Heart right ventricle (tissue), 16 donors: ENCODE data around the gene OR52E1. TPM values are rescaled to one million over a fixed set of nuclear protein-coding genes. Genes with fewer than 3 reads are reported as not detected.

Experiments
- ATAC-seq, 8 donors: fragments of 200-7000 bp; cut with Tn5 transposase; one replicate each; pipeline ENCODE4 v1.9.1; 2020; ENCODE audit warnings: mild to moderate bottlenecking in 8 of 8, moderate library complexity in 8 of 8, moderate number of reproducible peaks in 1 of 8
- DNase-seq, 2 donors: peaks; one replicate each; pipeline ENCODE4 v3.0.0-alpha.2; 2020
- H3K27ac ChIP-seq, 10 donors: fragments of 200-600 bp; sonication (generic) in 2 of 10; one replicate each; pipeline versions ENCODE4 v1.5.0 to v1.8.0; 2020 to 2022; ENCODE audit warnings: mild to moderate bottlenecking in 3 of 10
- H3K27me3 ChIP-seq, 7 donors: fragments of 200-600 bp; one replicate each; pipeline ENCODE4 v1.8.0; 2021 to 2022; ENCODE audit warnings: mild to moderate bottlenecking in 2 of 7
- H3K36me3 ChIP-seq, 9 donors: fragments of 200-600 bp; sonication (generic) in 1 of 9; one replicate each; pipeline versions ENCODE4 v1.5.0 to v1.8.0; 2020 to 2022; ENCODE audit warnings: mild to moderate bottlenecking in 2 of 9
- H3K4me1 ChIP-seq, 9 donors: fragments of 200-600 bp; sonication (generic) in 1 of 9; one replicate each; pipeline versions ENCODE4 v1.5.0 to v1.8.0; 2020 to 2022; ENCODE audit warnings: mild to moderate bottlenecking in 4 of 9
- H3K4me3 ChIP-seq, 10 donors: fragments of 200-600 bp; sonication (generic) in 2 of 10; one replicate each; pipeline versions ENCODE4 v1.5.0 to v1.8.0; 2020 to 2022; ENCODE audit warnings: mild to moderate bottlenecking in 7 of 10, moderate library complexity in 2 of 10
- H3K9me3 ChIP-seq, 11 donors: fragments of 200-600 bp in 10 of 11; sonication (generic) in 2 of 11; one replicate each; pipeline versions ENCODE4 v1.5.0 to v1.8.0; 2013 to 2022; ENCODE audit warnings: mild to moderate bottlenecking in 2 of 11, control low read depth in 1 of 11, moderate library complexity in 1 of 11
- CTCF ChIP-seq, 9 donors: fragments of 200-600 bp; sonication (generic) in 2 of 9; IDR thresholded peaks; one replicate each; pipeline versions ENCODE4 v1.5.0 to v1.8.0; 2021 to 2022; ENCODE audit warnings: antibody characterized with exemption in 9 of 9, mild to moderate bottlenecking in 5 of 9, moderate library complexity in 1 of 9
- WGBS, 2 donors: extraction: QIAGEN DNeasy Blood & Tissue Kit; methylation state at CpG; one replicate each; pipeline ENCODE4 v1.1.7; 2013; ENCODE audit warnings: inconsistent platforms in 1 of 2; 5-methylcytosine and 5-hydroxymethylcytosine counted together
- intact Hi-C, 10 donors: fragments of 100-400 bp; cut with DNase I; formaldehyde crosslinking; loops; one replicate each; pipeline versions ENCODE4 v1.11.1 to v1.14.2; 2022
- long read RNA-seq, 3 donors: library from polyadenylated mRNA; unstranded; transcript quantifications; one replicate each; pipeline ENCODE4 v2.0.0, GENCODE V29; 2020 to 2021
- polyA plus RNA-seq, 2 donors: library from polyadenylated mRNA; stranded (reverse); fragments of 200-250 nt; gene quantifications; one replicate each; pipeline ENCODE4 v1.2.3, GENCODE V29; 2013
- total RNA-seq, 10 donors: library from RNA; stranded (reverse); fragmentation: NEBNext Ultra II Directional in 3 of 10; extraction: Animal tissue kit (Norgen Biotek cat#: 25700) in 3 of 10; gene quantifications; one replicate each; pipeline versions ENCODE4 v1.2.1 to v1.2.4, GENCODE V29; 2021 to 2023
- donor health status: Arrhythmogenic right ventricular cardiomyopathy.
- donor health status: ischemic (EF 13 %, LVEDD 7.1; RV severe dilation, severe dysfunction).
- donor health status: healthy with polysubstance abuse.
- donor health status: DM: no; HTN: yes; CAD: no.
- donor health status: DM: no; HTN: no; CAD: no.
- donor health status: ischemic (EF 25% LVEDD 6.9; RV normal size, moderate dysfunction).
- donor health status: ischemic (EF 25% LVEDD 5.7; RV mildly dilated, moderate dysfunction).
- donor health status: healthy.
- donor health status: DM: yes; HTN: yes; CAD: no.
- donor health status: Ischemic cardiomyopathy.
- donor health status: ischemic (EF 35%, LVEDD 5.7; RV mildly dilated, moderate dysfunction).
- donor health status: nonischemic (EF 11% LVEDD 7.7; RV severe dilation, severe dysfunction).
- donor health status: DM: yes; HTN: yes; CAD: no.
- donor health status: PGD.
- donor health status: ischemic (EF 29% LVEDD 5.4; RV normal size, mild dysfunction).
- donor health status: nonischemic (EF 23%, LVEDD 6.1; RV moderate dilation, normal function).

The OR52E1 gene
- total RNA-seq (not detected), polyA plus RNA-seq (not detected)
- long read RNA-seq, donor 1, result 0 reads
- long read RNA-seq, donor 2, result 0 reads
- long read RNA-seq, donor 3, result 0 reads

- WGBS, 2 donors, result 60 to 61% methylated on average over 3 of the region's 3 CpGs
- no peak for DNase-seq
- no peak within 1 kb of the TSS for H3K4me3 ChIP-seq
- peaks cover 0 to 4% (median 0%) of the 10 kb centered on the region in 7 donors for H3K27me3 ChIP-seq
- no peak for TF ChIP-seq CTCF (IDR thresholded peaks at IDR 0.05)
- no peak for ATAC-seq
- H3K36me3 ChIP-seq, result no peaks in the 10 kb centered on the region
- H3K27ac ChIP-seq, result no peak within 1 kb of the TSS
- intact Hi-C loops, result no loop called here
- H3K9me3 ChIP-seq, result no peaks in the 10 kb centered on the region
- no peaks in the 10 kb centered on the region for H3K4me1 ChIP-seq
These were observed at the start of gene OR52E1 for GRCh38 chr11:5069272-5069671. OR52E1 (plus strand) TSS chr11:5069572.

GRCh38 chr11:5021996-5022395 lies 47.4 kb upstream of the OR52E1 start:
- no peak for TF ChIP-seq CTCF (IDR thresholded peaks at IDR 0.05)
- Histone ChIP-seq H3K27me3 (no peaks in the 10 kb centered on the region), H3K4me1 (peaks cover 0 to 5% (median 0%) of the 10 kb centered on the region in 9 donors), H3K9me3 (peaks cover 0 to 20% (median 13%) of the 10 kb centered on the region in 11 donors), H3K4me3 (no peak overlapping the region), H3K27ac (peak overlapping the region in 3 of 10 donors; percentile 7 to 41 (median 29)), H3K36me3 (no peaks in the 10 kb centered on the region)
- WGBS, 2 donors, result 72 to 76% methylated on average over 2 of the region's 2 CpGs
- DNase-seq, result peak in 1 of 2 donors; percentile 13
- peak in 7 of 8 donors; percentile 62 to 96 (median 89) for ATAC-seq
- intact Hi-C loops, result no loop called here

GRCh38 chr11:5036669-5037068 lies 32.7 kb upstream of the OR52E1 start:
- H3K27me3 ChIP-seq, result no peaks in the 10 kb centered on the region
- DNase-seq (no peak), ATAC-seq (no peak)
- H3K4me3 ChIP-seq, result no peak overlapping the region
- peaks cover 0 to 5% (median 0%) of the 10 kb centered on the region in 11 donors for H3K9me3 ChIP-seq
- H3K4me1 ChIP-seq, result no peaks in the 10 kb centered on the region
- intact Hi-C loops, result no loop called here
- H3K36me3 ChIP-seq, result no peaks in the 10 kb centered on the region
- no peak for TF ChIP-seq CTCF (IDR thresholded peaks at IDR 0.05)
- WGBS, 2 donors, result 80 to 91% methylated on average over 2 of the region's 2 CpGs
- no peak overlapping the region for H3K27ac ChIP-seq

- no peaks in the 10 kb centered on the region for H3K9me3 ChIP-seq
- H3K27me3 ChIP-seq, result no peaks in the 10 kb centered on the region
- H3K4me3 ChIP-seq, result no peak overlapping the region
- H3K36me3 ChIP-seq, result no peaks in the 10 kb centered on the region
- DNase-seq (no peak), ATAC-seq (no peak)
- TF ChIP-seq CTCF (IDR thresholded peaks at IDR 0.05), result no peak
- intact Hi-C loops, result no loop called here
- WGBS, 2 donors, result 41 to 67% methylated on average over 2 of the region's 2 CpGs
- no peak overlapping the region for H3K27ac ChIP-seq
- no peaks in the 10 kb centered on the region for H3K4me1 ChIP-seq
These were observed 31.4 kb upstream of the OR52E1 start for GRCh38 chr11:5037926-5038325.
